NCI-H226 (cell line): Measurements from ENCODE around the gene CRACDL.
"Not testable (repeated sequence)": the region's sequence is repeated elsewhere in the genome, so short reads cannot be mapped to it uniquely, and the experiment has no call there.

ENCODE experiments used
- DNase-seq: peaks from one replicate; pipeline ENCODE4 v3.0.0-alpha.2; 2015

The CRACDL gene

DNA sequence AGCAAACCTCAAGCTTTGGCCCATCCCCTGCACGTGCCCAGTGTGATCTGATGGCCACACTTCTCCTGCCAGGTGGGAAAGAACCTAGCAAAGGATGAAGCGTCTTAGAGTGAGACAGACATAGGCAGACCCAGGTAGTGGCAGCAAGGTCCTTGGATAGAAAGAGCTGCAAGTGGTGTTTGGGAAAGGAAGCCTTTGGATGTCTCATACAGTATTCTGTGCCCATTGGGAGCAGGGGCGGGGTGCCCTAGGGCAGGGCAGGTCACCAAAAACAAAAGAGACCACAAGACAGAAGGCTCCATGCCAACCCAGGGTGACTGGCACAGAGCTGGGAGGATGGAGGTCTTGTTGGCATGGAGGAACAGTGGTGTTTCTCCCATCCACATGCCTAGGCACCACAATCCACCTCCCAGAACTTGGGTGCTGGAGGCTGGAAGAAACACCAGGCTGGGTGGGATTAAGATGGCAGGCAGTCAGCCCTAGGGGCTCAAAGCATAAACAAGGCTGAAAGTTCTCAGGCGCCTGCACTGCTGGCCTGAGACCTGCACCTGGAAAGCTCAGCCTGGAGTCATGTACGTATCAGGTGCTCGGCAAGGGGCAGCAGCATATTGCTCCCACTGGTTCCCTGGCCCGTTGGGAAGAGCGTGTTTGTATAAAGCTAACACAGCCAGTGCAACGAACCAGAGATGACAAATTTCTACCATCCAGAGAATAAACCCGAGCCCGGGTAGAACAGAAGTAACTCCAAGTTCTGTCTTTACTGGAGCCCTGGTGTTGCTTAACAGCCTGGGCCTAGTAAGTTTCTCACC is 52.9 kb downstream of the CRACDL start:
- no peak for DNase-seq

DNA sequence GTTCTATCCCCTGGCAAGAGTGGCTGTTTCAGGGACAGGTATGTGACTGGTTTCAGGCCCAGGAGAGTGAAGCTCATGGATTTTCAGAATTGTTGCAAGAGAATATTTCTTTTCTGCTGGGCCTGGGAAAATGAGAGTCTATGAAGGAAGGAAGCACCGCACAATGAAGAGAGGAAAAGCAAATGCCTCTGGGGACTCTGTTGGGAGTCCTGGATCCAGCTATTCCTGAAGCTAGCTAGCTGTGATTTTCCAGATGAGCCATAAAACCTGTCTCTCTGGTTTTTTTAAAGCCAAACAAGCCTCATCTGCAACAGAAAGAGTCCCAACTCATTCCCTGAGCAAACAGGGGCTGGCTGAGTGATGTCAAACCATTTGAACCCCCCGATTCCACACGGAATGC is 53.7 kb downstream of the CRACDL start:
- no peak for DNase-seq

DNA sequence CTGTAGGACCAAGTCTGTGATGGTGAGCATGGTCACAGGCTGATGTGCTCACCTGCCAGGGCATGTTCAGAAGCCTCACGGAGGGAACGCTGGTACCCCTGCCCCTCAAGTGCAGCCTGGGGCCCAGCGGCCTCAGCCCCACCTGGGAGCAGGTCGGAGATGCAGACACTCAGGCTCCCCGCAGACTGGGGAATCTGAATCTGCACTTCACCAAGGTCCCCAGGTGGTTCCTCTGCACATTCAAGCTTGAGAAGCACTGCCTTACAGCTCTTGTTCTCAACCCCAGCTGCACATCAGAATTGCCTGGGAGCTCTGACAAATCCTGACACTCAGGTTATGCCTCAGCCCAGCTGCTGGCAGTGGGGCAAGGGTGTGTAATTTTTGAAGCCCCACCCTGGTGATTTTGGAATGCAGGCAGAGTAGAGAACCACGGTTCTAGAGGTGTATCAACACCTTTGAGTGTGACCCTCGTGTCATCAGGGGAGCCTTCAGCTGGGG is 54.8 kb downstream of the CRACDL start:
- DNase-seq: no peak

DNA sequence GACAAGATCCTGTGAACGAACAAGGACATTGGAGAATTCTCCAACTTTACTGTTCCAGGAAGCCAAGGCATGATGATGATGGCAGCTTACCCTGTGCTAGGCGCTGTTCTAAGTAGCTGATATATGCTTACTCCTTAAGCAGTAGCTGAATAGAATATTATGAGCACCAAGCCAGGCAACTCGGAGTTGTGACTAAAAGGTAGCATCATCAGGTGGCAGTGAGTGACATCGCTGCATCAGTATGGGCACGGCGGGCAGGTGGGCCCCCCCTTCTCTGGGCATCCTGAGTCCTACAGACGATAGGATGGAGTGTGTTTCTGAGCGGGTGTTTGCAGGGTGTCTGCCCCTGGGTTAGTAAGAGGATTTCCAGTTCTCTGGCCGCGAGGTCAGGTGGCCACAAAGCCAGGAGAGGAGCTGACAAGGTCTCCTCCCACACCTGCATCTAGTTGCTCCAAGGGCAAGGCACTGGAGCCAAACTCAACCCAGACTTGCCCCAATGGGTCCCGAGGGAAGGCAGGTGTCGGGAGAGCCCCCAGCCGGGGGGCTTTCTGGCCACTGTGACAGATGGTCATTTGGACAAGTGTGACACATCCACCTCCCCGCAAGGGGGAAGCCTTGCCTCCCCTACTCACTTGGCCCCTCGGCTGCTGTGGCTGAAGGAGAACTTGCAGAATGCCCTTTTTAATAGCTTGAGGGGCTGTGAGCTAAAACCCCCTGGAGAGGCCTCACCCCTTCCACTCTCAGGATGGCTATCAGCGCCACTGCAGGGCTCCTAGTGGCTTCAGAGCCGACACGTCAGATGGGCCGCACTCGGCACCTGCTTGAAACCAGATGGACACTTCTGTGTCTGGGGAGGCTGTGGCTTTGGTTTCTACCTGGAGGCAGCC is 55.5 kb downstream of the CRACDL start:
- DNase-seq: no peak

DNA sequence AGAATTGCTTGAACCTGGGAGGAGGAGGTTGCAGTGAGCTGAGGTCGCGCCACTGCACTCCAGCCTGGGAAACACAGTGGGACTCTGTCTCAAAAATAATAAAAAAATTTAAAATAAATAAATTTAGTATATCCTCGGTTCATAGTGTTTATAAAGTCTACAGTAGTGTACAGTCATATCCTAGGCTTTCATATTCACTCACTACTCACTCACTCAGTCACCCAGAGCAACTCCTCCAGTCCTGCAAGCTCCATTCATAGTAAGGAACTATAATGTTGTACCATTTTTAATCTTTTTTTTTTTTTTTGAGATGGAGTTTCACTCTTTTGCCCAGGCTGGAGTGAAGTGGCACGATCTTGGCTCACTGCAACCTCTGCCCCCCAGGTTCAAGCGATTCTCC is 58.4 kb downstream of the CRACDL start:
- not testable (repeated sequence) for DNase-seq

DNA sequence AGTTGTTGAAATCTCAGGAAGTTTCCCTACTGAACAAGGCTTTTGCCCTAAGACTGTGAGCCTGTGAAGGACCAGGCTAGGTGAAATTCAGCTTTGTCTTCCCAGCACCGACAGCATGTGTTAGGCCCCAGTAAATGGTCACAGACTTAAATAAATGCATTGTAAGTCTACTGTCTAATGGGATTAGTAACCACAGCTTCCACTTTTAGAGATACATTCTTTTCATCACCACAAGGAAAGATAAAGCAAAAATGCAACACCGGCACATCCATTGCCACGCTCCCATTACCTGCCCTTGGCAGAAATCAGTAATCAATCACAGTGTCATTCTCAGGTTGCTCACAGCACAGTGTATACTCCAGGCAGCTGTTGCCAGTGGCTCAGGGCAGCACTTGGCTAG is 59.3 kb downstream of the CRACDL start:
- peak; percentile 41 for DNase-seq

DNA sequence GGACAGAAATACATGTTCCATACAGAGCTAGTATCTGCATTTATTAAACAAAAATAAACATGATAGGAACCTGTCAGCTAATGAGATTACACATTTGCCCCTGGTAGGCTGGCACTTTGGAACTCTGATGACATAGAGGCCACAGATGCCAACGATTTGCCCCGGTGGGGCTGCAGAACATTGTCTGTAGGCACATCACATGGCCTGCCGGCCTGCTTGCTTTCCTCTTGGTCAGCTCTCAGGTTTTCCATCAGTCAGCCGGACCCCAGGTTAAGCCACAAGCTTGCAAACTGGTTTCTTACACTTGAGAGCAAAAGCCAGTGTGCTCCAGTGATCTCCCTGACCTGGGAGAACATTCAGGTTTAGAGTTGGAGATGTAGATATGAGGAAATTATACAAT is 60.3 kb downstream of the CRACDL start:
- no peak for DNase-seq

DNA sequence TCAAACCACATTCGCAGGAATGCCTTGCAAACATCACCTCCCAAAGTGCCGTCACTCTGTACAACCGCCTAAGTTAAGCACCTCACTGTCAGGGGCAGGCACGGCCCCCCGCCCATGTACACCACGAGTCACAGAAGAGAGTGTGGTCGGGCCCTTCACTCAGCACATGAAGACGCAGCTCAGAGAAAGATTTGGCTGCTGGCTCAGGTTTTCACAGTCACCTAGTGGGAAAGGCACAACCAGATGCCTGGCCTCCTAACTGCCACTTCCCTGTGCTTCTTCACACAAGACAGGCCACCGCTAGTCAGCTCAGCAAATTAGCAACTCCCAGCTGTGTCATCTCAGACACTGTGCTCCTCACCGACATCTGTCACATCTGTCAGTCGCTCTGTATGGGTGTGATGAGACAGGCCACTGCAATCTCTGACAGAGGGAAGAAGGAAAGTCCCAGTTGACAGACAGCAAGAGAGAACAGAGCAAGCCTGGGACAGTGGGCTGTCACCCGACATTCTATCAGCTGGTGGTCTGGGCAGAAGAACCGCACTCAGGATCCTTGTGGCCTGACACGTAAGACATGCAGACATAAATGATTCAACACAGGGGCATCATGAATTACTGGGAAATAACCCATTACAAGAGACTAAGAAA is 60.8 kb downstream of the CRACDL start:
- no peak for DNase-seq

DNA sequence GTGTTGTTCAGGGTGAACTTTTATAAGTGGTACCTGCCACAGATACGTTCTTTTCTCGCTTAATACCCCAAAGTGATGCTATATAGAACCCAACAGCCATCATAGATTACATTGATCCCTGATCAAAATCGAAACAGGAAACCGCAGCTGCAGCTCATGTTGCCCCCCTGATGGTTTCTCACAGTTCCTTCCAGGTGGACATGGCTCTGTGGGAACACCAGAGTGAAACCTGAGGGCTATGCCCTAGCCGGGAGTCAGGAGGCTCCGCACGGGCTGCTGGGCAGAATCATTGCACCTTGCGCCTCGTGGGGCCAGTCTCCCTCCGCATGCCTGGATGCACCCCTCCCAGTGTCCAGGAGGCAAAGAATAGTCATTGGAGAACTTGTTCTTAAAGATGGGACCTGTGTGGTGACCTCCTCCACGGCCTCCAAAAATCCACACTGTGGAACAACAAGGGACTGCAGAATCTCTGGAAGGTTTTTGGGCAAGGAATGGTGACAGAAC is 61.8 kb downstream of the CRACDL start:
- DNase-seq: no peak

DNA sequence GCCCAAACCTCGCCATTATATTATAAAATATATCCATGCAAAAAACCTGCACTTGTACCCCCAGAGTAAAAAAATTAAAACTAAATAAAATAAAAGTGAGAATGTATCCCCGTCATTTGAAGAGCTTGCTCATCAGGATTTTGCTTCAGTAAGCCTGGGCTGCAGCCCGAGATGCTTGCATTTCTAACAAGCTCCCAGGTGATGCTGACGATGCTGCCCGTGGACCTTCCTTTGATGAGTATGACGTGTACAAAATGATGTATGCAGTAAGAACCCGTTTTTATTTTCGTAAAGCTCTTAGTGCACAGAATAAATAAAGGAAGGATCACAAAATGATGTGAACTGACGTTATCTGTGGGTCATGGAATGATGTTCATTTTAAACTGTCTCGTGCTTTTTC is 63.5 kb downstream of the CRACDL start:
- no peak for DNase-seq

DNA sequence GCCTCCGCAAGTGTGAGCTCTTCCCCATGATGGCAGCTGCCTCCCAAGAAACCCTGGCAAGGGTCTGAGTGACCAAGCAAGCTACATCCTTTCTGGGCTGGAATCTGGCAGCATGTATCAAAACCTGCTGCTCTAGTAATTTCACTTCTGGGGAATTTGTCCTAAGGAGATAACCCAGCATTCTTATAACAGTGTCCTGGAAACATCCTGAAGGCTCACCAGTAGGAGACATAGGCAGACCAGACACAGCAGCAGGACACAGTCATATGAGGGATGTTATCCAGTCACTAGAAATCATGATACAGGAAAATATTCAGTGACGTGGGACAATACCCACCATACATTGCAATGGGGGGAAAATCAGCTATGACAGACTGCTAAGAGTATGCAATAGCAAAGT is 64.5 kb downstream of the CRACDL start:
- no peak for DNase-seq

DNA sequence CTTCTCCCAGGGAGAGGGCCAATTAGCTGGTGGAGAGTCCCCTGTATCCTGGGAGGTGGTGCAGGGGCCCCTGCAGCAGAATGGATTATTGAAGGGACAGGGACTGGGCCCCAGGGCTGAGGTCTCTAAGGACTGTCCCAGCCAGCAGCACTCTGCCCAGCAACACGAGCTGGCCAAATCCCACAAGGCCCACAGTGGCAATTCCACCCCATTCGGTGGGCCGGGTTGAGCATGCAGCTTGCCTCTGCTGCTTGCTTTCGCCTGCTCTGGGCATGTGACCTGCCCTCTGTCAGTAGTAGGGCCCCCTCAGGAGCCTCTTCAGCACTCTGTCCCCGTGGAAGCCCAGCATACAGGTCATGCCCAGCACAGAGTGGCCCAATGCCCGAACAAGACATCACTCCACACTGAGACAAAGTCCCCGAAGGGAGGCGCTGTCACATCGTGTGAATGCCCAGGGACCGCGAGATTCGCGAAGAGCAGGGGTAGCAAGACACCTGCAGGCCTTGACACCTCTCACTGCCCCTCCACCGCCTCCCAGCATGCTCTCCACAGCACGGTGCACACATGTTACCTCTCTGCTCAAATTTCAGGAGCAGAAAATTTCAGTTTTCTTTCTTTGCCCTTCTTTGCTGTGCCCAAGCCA is 65.4 kb downstream of the CRACDL start:
- DNase-seq: no peak

DNA sequence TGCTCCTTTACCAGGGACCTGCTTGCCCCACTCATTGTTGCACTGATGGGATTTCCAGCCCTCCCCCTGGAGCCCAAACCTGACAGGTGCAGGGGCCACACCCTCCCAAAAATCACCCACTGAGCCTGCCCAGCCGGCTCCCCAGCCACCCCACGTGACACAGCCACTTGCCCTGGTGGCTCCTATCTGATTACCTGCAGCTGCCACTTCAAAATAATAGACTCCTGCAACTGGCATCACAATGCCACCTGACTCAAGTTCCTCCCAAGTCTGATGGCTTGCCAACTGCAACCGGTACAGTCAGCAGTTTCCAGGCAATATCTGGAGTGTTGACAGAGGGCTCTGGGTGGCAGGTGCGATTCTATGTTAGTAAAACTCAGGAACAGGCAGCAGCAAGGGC is 66.2 kb downstream of the CRACDL start:
- DNase-seq: peak; percentile 33

DNA sequence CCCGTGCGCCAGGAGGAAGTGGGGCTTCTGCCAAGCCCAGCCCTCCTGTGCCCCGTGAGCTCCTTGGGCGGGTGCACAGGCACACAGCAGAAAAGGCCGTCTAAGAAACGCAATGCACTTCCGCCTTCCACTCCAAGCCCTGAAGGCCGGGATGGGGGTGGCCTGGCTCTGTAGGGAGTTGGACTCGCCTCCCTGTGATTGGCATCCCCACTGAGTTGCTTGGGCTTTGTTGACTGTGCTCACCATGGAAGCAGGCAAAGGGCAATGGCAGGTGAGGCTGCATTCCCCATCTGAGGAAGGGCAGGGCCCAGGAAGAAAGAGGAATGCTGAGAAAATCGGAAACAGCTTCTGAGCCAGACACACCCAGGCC is 66.8 kb downstream of the CRACDL start:
- peak; percentile 99 for DNase-seq

DNA sequence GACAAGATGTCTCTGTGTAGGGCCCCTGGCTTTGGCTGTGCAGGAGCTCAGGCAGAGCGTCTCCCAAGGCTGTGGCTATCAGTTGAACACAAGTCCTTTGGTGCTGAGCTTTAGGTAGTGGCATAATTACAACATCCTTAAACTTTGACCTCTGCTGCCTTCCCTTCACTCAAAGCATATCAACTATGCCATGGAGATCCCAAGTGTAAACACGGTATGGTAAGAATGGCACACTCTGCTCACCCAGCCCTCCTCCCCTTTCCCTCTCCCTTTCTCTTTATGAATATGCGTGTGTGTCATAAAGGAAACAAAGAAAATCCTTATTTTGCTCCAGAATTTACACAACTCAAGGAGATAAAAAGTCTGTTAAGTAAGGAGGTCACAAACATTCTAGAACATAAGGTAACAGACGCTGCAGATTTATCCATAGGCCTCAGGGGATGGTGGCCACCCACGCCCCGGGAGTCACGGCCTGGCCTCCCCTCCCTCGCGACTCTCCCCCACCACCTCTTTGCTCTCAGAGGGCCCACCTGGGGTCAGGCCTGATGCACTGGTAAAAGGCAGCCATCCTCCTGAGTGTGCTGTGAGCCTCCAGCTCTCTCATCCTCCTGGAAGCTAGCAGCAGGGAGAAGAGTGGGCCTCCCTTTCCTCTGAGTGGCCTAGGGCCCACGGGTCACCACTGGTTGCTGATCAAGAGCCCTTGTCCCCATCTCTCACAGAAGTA is 67.3 kb downstream of the CRACDL start:
- DNase-seq: no peak

DNA sequence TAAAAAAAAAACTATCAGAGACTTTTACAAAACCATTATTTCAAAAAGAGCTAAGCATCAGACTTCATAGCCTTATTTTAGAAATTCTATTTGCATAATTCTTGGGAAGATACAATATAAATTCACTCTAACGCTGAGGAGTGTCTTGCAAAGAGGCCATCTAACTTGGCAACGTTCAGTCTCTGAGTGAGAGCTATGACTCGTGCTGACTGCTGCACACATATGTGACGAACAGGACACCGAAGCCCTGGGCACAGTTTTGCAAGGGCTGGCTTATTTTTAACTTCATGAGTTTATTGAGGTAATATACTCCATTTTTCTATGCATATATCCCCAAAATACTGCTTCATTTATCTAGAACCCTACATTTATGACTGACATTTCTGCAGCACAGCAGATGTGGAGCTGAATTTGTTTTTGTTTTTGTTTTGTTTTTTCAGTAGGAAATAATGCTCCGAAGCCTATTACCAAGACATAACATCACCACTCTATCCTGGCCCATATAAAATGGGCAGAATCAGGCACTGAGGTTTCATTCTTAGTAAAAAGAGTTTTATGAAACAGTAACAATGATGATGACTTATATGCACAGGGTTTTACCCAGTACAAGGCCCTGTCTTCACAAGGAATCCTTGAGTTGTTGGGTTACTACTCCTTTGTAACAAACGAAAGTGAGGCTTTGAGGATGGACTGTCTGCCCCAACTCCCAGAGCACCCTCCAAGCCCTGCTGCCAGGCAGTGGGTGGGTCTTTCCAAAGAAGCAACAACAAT is 68.3 kb downstream of the CRACDL start:
- DNase-seq: no peak

DNA sequence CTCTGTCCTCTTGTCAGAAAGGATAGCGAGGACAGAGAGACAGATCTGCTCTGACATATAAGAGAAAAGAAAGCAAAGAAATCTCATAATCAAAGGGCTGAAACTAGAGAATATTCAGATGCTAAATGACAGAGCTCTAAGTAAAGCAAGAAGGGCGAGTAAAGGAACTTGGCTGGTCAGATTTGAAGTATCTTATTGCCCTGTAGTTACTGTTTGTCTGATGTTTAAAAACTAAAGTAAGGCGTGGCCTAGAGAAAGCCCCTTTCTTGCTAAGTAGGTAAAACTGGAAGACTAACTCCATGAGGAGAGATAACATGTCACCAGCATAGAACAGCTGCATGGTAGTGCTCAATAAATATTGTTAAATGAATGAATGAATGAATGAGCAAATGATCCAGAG is 70.0 kb downstream of the CRACDL start:
- no peak for DNase-seq

DNA sequence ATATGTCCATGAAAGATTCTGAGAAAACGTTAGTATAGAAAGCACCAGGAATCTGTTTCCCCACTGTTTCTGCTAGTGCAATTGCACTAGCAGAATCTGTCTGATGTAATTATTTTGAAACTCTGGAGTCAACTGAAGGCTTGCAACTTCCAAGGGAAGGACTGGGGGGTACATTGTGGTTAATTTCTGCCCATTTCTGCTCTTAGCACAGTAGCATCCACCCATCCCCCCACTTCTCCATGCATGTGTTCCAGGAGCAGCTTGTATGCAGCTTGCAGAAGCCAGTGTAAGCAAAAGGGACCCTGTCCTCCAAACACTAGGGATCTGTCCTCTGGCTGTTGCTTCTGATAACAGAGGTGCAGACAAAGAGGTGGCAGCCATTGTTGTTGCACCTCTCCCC is 74.4 kb downstream of the CRACDL start:
- DNase-seq: no peak

DNA sequence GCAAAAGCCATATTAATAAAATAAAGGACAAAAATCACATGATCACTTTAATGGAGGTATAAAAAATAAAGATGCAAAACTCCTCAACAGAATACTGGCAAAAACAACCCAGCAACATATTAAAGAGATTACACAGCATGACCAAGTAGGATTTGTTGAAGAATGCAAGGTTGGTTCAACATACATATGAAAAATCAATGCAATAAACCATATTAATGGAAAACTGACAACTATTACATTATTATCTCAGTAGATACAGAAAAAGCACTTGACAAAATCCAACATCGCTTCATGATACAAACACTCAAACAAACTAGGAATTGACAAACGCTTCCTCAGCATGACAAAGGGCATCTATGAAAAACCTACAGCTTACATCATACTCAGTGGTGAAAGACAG is 76.7 kb downstream of the CRACDL start:
- DNase-seq: no peak

DNA sequence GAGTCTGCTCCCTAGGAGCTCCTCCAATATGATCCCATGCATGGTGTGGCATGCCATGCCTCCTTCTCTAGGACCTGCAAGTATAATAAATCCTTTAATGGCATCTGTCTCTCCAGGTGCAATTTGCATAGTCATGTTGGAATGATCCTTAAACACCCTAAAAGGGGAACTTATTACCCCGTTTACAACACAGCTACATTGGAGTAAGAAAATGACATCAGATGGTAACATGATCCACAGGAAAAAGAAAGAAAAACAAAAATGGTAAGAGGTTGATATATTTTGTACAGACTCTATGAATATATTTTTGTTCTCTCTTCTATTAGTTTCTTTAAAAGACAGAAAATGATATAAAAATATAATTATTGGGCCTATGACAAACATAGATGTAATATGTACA is 79.0 kb downstream of the CRACDL start:
- DNase-seq: no peak

DNA sequence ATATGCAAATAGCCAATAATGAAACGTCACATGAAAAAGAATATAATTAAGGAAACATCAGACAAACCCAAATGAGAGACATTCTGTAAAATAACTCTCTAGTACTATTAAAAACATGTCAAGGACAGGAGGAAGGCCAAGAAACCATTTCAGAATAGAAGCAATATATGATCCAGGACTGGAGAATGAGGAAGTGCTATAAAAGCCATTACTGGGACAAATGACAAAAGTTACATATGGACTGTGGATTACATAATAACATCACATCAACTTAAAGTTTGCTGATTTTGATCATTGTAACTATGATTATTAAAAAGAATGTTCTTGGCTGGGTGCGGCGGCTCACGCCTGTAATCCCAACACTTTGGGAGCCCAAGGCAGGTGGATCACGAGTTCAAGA is 81.3 kb downstream of the CRACDL start:
- no peak for DNase-seq
